Adrenal gland (tissue), 5 donors: ENCODE results near the gene TSPAN15.
A peak's percentile ranks its signal among the peaks of the same experiment; 100 is the strongest.

Experiments used
- POLR2A ChIP-seq, 2 donors: fragments of 450-650 bp; IDR thresholded peaks; one replicate each; pipeline ENCODE4 v1.6.1; 2017; ENCODE audit warnings: antibody characterized with exemption in 2 of 2, mild to moderate bottlenecking in 2 of 2, moderate library complexity in 1 of 2
- TF ChIP-seq, protein P1 (sequence below), 6 experiments: fragments of 450-650 bp in 4 of 6; fragments of 200-600 bp in 2 of 6; sonication (generic) in 1 of 6; IDR thresholded peaks; 1 replicate in 5 of 6; 2 replicates in 1 of 6; pipeline versions ENCODE4 v1.5.1 to v1.8.0; 2016 to 2021; ENCODE audit warnings: antibody characterized with exemption in 6 of 6, mild to moderate bottlenecking in 2 of 6, moderate library complexity in 1 of 6
- donor health status: DM: no; HTN: no; CAD: no.

DNA sequence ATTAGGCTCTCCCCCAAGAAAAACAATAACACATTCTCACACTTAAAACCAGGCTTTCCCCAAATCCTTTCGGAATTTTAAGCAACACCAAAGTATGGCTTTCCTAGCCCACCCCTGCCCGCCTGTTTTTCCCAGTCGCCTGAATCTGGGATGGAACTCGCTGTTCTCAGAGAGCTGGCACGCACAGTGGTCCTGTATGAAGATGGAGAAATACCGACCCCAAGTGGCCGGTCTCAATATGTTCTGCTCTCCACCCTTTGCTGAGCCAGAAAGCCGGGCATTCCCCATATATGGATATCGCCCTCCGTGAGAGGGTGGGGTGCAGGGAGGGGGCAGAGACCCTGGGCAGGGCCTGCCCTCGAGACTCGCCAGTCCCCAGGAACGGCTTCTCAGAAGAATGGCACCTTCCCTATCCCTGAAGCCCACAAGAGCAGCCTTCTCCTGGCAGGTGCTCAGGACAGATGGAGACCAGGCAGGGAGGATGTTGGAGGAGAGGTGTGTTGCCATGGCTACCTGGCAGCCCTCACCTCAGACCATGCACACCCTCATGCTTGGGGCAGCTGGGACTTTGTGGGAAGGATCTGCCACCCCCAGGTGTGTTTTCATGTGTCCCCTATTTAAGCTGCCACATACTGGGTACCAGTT lies 37.9 kb upstream of the TSPAN15 start:
- TF ChIP-seq, protein P1, sequence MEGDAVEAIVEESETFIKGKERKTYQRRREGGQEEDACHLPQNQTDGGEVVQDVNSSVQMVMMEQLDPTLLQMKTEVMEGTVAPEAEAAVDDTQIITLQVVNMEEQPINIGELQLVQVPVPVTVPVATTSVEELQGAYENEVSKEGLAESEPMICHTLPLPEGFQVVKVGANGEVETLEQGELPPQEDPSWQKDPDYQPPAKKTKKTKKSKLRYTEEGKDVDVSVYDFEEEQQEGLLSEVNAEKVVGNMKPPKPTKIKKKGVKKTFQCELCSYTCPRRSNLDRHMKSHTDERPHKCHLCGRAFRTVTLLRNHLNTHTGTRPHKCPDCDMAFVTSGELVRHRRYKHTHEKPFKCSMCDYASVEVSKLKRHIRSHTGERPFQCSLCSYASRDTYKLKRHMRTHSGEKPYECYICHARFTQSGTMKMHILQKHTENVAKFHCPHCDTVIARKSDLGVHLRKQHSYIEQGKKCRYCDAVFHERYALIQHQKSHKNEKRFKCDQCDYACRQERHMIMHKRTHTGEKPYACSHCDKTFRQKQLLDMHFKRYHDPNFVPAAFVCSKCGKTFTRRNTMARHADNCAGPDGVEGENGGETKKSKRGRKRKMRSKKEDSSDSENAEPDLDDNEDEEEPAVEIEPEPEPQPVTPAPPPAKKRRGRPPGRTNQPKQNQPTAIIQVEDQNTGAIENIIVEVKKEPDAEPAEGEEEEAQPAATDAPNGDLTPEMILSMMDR (IDR thresholded peaks at IDR 0.05): peak; percentile 30 to 56 (median 50)
- TF ChIP-seq POLR2A (IDR thresholded peaks at IDR 0.05): no peak
